Endothelial cell of umbilical vein (primary cell): ENCODE data around the gene CLIP3. TPM values are rescaled to one million over a fixed set of nuclear protein-coding genes. Genes with fewer than 3 reads are reported as not detected.

Source experiments
- BruUV-seq: library from RNA; stranded (reverse); fragments of 400-500 nt; replicated peaks from 2 replicates; lab custom pipeline; 2021; lab: Mats Ljungman, UMichigan
- CTCF ChIA-PET: fragments of 300-600, 350-600 bp; sonication (Branson Sonifier 250); formaldehyde crosslinking; loops from one replicate; lab custom pipeline; 2021; ENCODE audit warnings: antibody characterized with exemption, inconsistent platforms; lab: Charles Lee
- POLR2A ChIA-PET: fragments of 300-600, 350-600 bp; sonication (Branson Sonifier 250); formaldehyde crosslinking; loops from one replicate; lab custom pipeline; 2021; ENCODE audit warnings: antibody characterized with exemption, inconsistent platforms; lab: Charles Lee
- DNase-seq: peaks from one replicate; pipeline ENCODE4 v3.0.0-alpha.2; 2011; ENCODE audit warnings: low read depth, low spot score
- FAIRE-seq: peaks from 2 replicates; lab custom pipeline; 2011; peaks lifted over from hg19 to GRCh38; lab: Jason Lieb, UNC
- H2AFZ ChIP-seq: 2 replicates; pipeline ENCODE4 v1.6.0; 2012; ENCODE audit warnings: low read depth, low read length, control low read depth, inconsistent platforms
- H3K27ac ChIP-seq: 2 replicates; pipeline ENCODE4 v1.5.1; 2011; ENCODE audit warnings: low read depth, mild to moderate bottlenecking, control low read depth, low read length, moderate library complexity; ENCODE audit not compliant: insufficient read depth
- H3K27me3 ChIP-seq, 2 experiments: 2 replicates each; pipeline versions ENCODE4 v1.6.0 to v1.6.1; 2011; ENCODE audit warnings: low read length in 2 of 2, mixed read lengths in 1 of 2; ENCODE audit not compliant: control insufficient read depth in 2 of 2, insufficient read depth in 2 of 2
- H3K36me3 ChIP-seq, 2 experiments: 2 replicates in 1 of 2; 3 replicates in 1 of 2; pipeline ENCODE4 v1.5.1; 2011; ENCODE audit warnings: low read length in 2 of 2, mild to moderate bottlenecking in 1 of 2, moderate library complexity in 1 of 2; ENCODE audit not compliant: control insufficient read depth in 2 of 2, insufficient read depth in 2 of 2; ENCODE audit errors: extremely low read depth in 1 of 2
- H3K4me1 ChIP-seq: 3 replicates; pipeline ENCODE4 v1.5.1; 2011; ENCODE audit warnings: mild to moderate bottlenecking, low read length; ENCODE audit not compliant: control insufficient read depth, insufficient read depth; ENCODE audit errors: extremely low read depth
- H3K4me2 ChIP-seq: 2 replicates; pipeline ENCODE4 v1.6.1; 2011; ENCODE audit warnings: low read length, control low read depth, mixed read lengths; ENCODE audit not compliant: insufficient read depth
- H3K4me3 ChIP-seq, 3 experiments: fragments of 200-600 bp in 1 of 3; sonication (generic), shearing (Covaris generic) in 1 of 3; replicated peaks in 1 of 3; 2 replicates each; pipeline ENCODE4 v1.5.1; 2011 to 2016; ENCODE audit warnings: control low read depth in 3 of 3, low read length in 3 of 3, mild to moderate bottlenecking in 2 of 3, inconsistent platforms in 1 of 3, low read depth in 1 of 3, moderate library complexity in 1 of 3; ENCODE audit not compliant: insufficient read depth in 1 of 3
- H3K79me2 ChIP-seq: 2 replicates; pipeline ENCODE4 v1.6.0; 2012; ENCODE audit warnings: low read length, inconsistent platforms; ENCODE audit not compliant: control insufficient read depth, insufficient read depth
- H3K9ac ChIP-seq: replicated peaks from 2 replicates; pipeline ENCODE3; 2011; ENCODE audit warnings: low read length, control low read depth; ENCODE audit not compliant: insufficient read depth; ENCODE audit errors: extremely low read depth
- H3K9me1 ChIP-seq: replicated peaks from 3 replicates; pipeline ENCODE4 v1.6.0; 2011; ENCODE audit warnings: mild to moderate bottlenecking, low read length; ENCODE audit not compliant: control insufficient read depth, insufficient read depth; ENCODE audit errors: extremely low read depth
- H3K9me3 ChIP-seq: replicated peaks from 2 replicates; pipeline ENCODE4 v1.5.1; 2012; ENCODE audit warnings: low read length, inconsistent platforms; ENCODE audit not compliant: control insufficient read depth, insufficient read depth
- H4K20me1 ChIP-seq: replicated peaks from 2 replicates; pipeline ENCODE3; 2011; ENCODE audit warnings: mild to moderate bottlenecking, low read length; ENCODE audit not compliant: control insufficient read depth, insufficient read depth; ENCODE audit errors: extremely low read depth
- CTCF ChIP-seq, 2 donors: IDR thresholded peaks; 1 replicate in 1 of 2; 2 replicates in 1 of 2; pipeline ENCODE4 v1.5.1; 2011; ENCODE audit warnings: low read length in 2 of 2, mild to moderate bottlenecking in 2 of 2, moderate library complexity in 2 of 2, control low read depth in 1 of 2, inconsistent platforms in 1 of 2, low read depth in 1 of 2; ENCODE audit not compliant: insufficient read depth in 1 of 2; ENCODE audit errors: extremely low read depth in 1 of 2
- EZH2 ChIP-seq: IDR thresholded peaks from 2 replicates; pipeline ENCODE4 v1.6.1; 2012; ENCODE audit warnings: borderline replicate concordance, low read depth, mild to moderate bottlenecking, moderate library complexity, low read length, inconsistent platforms; ENCODE audit not compliant: severe bottlenecking
- FOS ChIP-seq: IDR thresholded peaks from 2 replicates; pipeline ENCODE4 v1.6.1; 2011; ENCODE audit warnings: mild to moderate bottlenecking, low read length, moderate library complexity, borderline replicate concordance; ENCODE audit not compliant: insufficient read depth
- GATA2 ChIP-seq: IDR thresholded peaks from 2 replicates; pipeline ENCODE4 v1.7.0; 2011; ENCODE audit warnings: low read depth, mild to moderate bottlenecking, moderate library complexity, mixed read lengths, low read length; ENCODE audit not compliant: insufficient read length, insufficient read depth
- JUN ChIP-seq: IDR thresholded peaks from 2 replicates; pipeline ENCODE4 v1.6.1; 2011; ENCODE audit warnings: borderline replicate concordance, low read depth; ENCODE audit not compliant: insufficient read length, insufficient read depth
- MAX ChIP-seq: IDR thresholded peaks from 2 replicates; pipeline ENCODE4 v1.6.1; 2011; ENCODE audit not compliant: insufficient read depth, insufficient read length
- MYC ChIP-seq: IDR thresholded peaks from one replicate; pipeline ENCODE4 v1.6.1; 2011; ENCODE audit warnings: mild to moderate bottlenecking, low read depth, low read length
- POLR2A ChIP-seq: IDR thresholded peaks from 2 replicates; pipeline ENCODE4 v1.6.1; 2012; ENCODE audit warnings: low read depth, mild to moderate bottlenecking, control low read depth, low read length
- POLR2AphosphoS5 ChIP-seq: IDR thresholded peaks from 2 replicates; pipeline ENCODE4 v1.6.1; 2012; ENCODE audit warnings: low read depth, mild to moderate bottlenecking, control low read depth, low read length, moderate library complexity; ENCODE audit not compliant: insufficient read depth
- dilution Hi-C: fragments of 300-500 bp; cut with MboI; formaldehyde crosslinking; loops from one replicate; pipeline ENCODE4 v1.15.0; 2019; ENCODE audit warnings: low sequenced_read_pairs; ENCODE audit not compliant: extremely low pct_ligation_motif_present
- intact Hi-C: fragments of 100-400 bp; cut with micrococcal nuclease; formaldehyde crosslinking; loops from one replicate; pipeline ENCODE4 v1.10.0; 2022
- polyA plus RNA-seq, 4 experiments: library from polyadenylated mRNA; depleted of rRNA in 3 of 4; stranded (reverse) in 3 of 4; unstranded in 1 of 4; fragments of >200 nt; gene quantifications; 2 replicates each; pipeline versions ENCODE4 v1.2.1 to v1.2.3, GENCODE V29; 2011 to 2012; ENCODE audit warnings: missing spikeins in 1 of 4
- total RNA-seq: library from RNA; stranded (reverse); gene quantifications from 2 replicates; pipeline ENCODE4 v1.2.3, GENCODE V29; 2021

The CLIP3 gene
- total and polyA plus RNA-seq, 2 donors (not counting 3 experiments of a cell fraction or from before 2014, with no cell fraction given) = 7.0 to 24.4 TPM

GRCh38 chr19:36058481-36059179 is 26.0 kb upstream of the CLIP3 start:
- dilution Hi-C loops = no loop called here
- H3K27ac ChIP-seq = no peak overlapping the region
- H3K79me2 ChIP-seq = peaks cover 21% of the 10 kb centered on the region
- H3K36me3 ChIP-seq = no peaks in the 10 kb centered on the region
- H2AFZ ChIP-seq = no peak overlapping the region
- CTCF ChIA-PET = interaction anchor here (1.0 to 3.9 kb wide), 5 partner anchors 56 to 116 kb away, joined by 3 to 61 read pairs (median 12); partner anchors contain the start of genes COX7A1 and POLR2I
- POLR2A ChIA-PET = interaction anchor here (0.6 kb wide), 1 partner anchor 31 kb away, joined by 4 read pairs; no protein-coding TSS in a partner anchor
- DNase-seq = no peak
- H3K9me3 ChIP-seq = no peaks in the 10 kb centered on the region
- H3K9me1 ChIP-seq = no peaks in the 10 kb centered on the region
- intact Hi-C loops = no loop called here
- no TSS peak for BruUV-seq
- peaks cover 13% of the 10 kb centered on the region for H3K4me1 ChIP-seq
- H3K4me2 ChIP-seq = no peak overlapping the region
- no peak for FAIRE-seq
- no peaks in the 10 kb centered on the region for H4K20me1 ChIP-seq
- no peaks in the 10 kb centered on the region for H3K27me3 ChIP-seq
- no peak overlapping the region for H3K9ac ChIP-seq
- no peak overlapping the region for H3K4me3 ChIP-seq
- TF ChIP-seq MYC = no peak
- no peak for TF ChIP-seq POLR2AphosphoS5
- TF ChIP-seq CTCF (IDR thresholded peaks at IDR 0.05; ENCODE audit: extremely low read depth in 1 of 2, insufficient read depth in 1 of 2, low read depth in 1 of 2, low read length in 2 of 2) = no peak
- TF ChIP-seq EZH2 = no peak
- no peak for TF ChIP-seq FOS
- no peak for TF ChIP-seq MAX
- TF ChIP-seq JUN = no peak
- TF ChIP-seq POLR2A = no peak
- TF ChIP-seq GATA2 = no peak
